Stimulated activated naive CD4-positive, alpha-beta T cell treated with Interleukin-2 at 50 U/mL for 16 hours (primary cell): ENCODE results near the gene TMEM87B.
"Not testable (repeated sequence)": the region's sequence is repeated elsewhere in the genome, so short reads cannot be mapped to it uniquely, and the experiment has no call there.

Source experiments
- DNase-seq: peaks from one replicate; lab custom pipeline; 2025; lab: John Stamatoyannopoulos, UW

Gene TMEM87B

DNA sequence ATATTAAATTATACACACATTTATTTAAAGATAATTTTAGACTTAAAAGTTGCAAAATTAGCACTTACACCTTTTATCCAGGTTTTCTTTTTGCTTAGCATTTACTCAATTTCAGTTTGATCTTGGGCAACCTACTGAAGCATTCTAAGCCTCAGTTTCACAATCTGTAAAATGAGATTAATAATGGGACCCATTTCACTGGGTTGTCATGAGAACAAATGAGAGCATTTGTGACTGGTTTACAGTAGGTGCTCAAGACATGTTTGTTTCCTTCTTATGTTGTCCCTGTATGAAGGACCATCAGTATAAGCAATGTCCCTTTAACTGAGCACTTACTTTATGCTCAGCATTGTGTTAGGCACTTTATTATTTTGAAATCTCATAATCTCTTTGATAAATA lies 78.3 kb downstream of the TMEM87B start:
- DNase-seq: no peak

DNA sequence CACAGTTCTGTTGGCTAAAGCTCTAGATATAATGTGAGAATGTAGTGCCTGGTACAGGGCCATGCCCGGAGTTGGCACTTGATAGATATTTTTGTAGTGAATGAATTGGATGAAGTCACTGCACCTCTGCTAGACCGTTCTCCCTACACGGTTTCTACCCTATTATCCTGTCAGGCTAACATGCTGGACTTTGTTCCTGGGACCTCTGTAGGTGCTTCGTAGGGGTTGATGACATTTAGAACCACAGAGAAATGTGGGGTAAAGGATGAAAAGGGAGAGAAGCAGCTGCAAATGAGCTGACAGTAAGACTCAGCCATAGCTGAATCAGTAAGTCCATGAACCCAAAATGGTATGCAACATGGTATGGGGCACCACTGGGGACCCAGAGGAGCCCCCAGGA lies 79.1 kb downstream of the TMEM87B start:
- DNase-seq: no peak

DNA sequence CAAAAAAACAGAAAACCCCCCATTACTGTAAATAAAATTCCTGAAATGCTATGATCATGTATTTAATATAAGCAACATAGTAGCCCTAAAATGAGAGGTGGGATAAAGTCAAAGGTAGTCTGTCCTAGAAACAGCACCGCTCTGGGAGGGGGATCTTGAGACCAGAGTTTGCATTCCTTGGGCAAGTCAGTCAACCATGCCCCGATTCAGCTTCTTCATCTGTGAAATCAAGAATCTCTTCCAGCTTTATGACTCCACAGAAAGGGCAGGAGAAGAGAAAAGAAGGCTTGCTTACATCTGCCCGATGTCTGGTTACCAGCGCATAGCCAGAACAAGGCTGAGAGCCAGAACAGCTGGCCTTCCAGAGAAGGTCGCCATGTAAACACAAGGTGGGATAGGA lies 81.0 kb downstream of the TMEM87B start:
- DNase-seq: no peak

DNA sequence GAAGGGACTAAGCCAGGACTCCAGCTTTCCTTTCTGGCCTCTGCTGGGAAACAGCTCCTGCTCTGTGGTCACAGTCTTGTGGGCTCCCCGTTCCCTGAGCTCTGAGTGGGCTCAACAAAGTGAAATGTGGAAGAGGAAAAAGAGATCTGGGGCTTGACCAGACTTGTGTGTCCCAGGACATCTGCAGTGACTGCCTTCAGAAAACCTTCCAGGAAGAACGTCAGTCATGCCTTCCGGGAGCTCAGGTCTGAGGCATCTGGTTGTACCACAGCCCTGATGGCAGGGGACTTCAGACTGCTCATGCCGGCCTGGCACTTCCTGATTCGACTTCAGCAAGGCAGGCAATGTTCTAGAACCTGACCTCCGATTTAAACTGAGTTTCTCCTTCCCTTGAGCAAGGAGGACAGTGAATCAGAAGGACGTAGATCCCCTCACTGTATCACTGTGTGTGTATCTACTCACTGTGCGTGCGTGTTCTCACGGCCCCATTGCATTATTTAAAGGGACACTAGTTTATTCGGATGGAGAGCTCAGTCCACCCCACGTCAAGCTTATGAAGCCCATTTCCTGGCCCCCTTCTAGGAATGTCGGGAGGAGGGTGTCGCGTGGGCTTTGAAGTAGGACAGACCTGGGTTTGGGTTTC lies 82.6 kb downstream of the TMEM87B start:
- DNase-seq: no peak

DNA sequence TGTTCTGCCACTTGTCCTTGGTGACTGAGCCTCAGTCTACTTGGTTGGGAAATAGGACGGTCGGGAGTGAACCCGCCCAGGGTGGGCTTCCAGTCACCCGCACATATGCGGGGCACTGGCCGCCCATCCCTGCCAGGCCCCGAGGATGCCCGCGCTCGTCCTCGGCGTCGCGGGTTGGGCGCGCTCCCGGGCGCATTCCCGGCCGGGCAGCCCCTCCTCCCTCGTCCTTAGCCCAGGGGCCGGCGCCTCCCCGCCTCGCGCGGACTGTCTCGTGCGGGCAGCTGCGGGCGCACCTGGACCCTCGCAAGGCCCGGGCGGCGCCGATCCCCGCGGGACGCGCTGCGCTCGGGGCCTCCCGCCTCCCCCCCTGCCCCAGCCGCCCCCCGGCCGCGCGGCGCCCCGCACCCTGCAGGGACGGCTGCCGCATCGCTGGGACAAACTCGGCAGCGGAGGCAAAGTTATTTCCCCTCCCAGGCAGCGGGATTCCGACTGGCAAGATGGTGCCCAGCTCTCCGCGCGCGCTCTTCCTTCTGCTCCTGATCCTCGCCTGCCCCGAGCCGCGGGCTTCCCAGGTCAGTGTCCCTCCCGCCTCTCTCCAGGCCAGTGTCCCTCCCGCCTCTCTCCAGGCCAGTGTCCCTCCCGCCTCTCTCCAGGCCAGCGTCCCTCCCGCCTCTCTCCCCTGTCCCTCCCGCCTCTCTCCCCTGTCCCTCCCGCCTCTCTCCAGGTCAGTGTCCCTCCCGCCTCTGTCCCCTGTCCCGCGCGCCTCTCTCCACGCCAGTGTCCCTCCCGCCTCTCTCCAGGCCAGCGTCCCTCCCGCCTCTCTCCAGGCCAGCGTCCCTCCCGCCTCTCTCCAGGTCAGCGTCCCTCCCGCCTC lies 83.3 kb downstream of the TMEM87B start, which contains the start of gene FBLN7:
FBLN7 (plus strand) TSS at position 227 of the 874 bp plus-strand sequence; CDS start at position 498, 271 bp downstream.
- DNase-seq: no peak

GRCh38 chr2:112139033-112139614 lies 84.1 kb downstream of the TMEM87B start:
- not testable (repeated sequence) for DNase-seq

- DNase-seq: not testable (repeated sequence)
These were observed 84.7 kb downstream of the TMEM87B start for GRCh38 chr2:112139661-112140204.

DNA sequence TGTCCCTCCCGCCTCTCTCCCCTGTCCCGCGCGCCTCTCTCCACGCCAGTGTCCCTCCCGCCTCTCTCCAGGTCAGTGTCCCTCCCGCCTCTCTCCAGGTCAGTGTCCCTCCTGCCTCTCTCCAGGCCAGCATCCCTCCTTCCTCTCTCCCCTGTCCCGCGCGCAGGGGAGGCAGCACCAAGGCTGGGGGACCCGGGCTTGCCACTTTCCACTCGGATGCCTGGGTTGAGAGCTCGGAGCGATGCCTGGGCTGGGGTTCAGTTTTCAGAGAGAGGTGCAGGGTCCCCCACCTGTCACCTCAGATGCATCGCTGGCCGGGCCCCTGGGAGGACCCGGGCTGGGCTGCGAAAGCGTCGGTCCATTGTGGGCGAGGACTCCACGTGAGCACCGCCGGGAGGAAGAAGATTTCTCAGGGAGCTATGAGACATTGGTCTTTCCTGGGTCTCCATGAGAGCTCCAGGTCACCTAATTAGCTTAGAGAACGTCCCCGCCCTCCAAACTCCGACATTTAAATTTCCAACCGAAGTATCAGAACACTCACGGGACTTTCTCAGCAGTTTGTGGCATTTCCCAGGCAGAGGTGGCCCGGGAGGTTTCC lies 85.2 kb downstream of the TMEM87B start:
- no peak for DNase-seq

- DNase-seq: no peak
These were observed 86.0 kb downstream of the TMEM87B start for GRCh38 chr2:112140899-112141625.

DNA sequence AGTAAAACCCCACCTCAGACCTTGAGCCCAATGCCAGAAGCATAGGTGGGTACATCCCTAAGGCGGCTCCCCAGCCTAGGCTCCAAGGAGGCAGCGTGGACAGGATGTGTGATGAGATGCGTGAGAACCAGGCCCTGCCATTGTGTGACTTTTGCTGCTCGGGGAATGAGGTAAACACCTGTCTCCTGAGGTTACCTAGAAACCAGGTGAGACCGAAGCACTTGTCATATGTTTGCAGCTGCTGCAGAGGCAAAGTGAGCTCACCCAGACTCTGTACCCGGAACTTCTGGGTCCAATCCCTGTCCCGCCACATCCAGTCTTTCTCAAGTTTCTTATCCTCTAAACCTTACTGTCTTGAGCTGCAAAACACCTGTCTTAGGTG lies 86.5 kb downstream of the TMEM87B start:
- no peak for DNase-seq

DNA sequence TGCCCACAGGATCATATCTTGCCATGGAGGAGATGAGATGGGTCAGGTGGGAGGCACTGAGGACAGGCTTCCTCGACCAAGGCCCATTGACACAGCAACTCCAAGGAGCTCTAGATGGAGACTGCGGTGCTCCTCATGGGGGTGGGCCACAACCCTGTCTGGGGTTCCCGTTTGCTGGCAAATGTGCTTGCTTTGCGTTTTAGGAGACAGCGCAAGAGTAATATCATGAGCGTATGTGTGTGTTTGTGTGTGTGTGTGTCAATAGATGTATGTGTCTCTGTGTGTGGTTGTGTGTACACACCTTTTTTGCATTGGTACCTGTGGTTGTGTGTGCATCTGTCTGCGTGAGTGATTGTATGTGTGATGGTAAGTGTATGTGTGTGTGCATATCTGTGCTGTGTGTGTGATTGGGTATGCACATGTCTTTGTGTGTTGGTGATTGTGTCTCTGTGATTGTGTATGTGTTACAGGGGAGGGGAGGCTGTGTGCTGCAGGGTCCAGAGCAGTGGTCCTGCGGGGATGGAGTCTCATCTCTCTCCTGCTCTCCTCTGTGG lies 87.5 kb downstream of the TMEM87B start:
- DNase-seq: no peak

DNA sequence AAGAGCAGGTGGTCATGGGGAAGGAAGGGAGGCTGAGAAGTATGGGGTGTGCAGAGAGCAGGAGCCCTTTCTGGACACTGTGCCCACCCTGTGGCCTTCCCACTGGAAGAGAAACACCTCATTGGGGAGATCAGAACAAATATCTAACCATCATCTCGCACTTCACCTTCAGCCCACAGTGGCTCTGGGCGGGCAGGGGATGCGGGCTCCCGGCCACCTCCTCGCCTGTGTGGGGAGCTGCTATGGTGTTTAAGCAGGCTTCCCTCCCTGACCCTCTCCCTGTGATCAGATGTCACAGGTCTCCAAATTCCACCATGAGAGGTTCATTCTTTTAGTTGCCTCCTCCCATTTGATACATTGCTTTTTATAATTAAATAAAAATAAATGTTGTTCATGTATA lies 88.1 kb downstream of the TMEM87B start:
- DNase-seq: no peak

DNA sequence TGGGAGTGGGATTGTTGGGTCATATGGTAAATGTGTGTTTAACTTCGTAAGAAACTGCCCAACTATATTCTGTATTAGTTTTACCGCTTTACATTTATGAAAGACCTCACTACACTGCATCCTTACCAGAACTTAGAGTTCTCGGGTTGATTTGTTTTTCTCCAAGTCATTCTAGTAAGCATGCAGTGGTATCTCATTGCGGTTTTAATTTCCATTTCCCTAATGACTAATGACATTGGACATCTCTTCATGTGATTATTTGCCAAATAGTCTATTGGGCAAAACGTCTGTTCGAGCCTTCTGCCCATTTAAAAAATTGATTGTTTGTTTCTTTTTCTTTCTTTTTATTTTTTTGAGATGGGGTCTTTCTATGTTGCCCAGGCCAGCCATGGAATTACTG lies 89.9 kb downstream of the TMEM87B start:
- no peak for DNase-seq

DNA sequence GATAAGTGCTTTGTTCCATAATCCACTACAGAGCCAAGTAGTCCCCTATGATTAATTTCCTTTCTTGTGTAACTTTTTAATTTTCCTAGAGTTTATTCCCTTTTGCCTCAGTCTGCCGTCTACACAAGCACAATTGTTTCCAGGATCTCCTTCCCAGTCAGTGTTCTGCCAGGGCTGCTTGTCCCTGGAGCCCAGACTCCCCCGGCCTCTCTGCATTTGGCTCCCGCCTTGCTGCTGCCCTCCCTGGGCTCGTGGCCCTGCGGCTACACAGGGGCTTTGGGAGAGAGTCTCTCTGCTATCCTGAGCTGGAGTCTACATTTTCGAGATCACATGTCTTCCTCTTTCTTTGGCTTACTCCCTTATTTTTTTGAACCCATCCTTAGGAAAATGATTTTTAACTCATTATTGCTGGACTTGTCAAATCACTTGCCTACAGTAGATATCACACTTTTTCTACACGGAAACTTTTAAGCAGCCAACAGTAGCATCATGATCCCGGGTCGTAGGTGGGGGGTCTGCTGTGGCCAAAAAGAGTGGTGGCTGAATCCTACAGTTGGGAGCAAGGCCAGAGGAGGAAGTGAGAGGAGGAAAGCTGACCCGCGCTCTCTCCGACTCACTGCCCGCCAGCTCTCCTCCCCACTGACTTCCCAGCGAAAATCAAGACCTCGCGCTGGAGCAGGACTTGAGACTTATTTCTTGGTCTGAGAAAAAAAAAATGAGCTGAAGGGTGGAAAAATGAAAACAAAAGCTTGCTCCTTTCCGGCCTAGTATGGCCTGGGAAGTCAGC lies 92.5 kb downstream of the TMEM87B start:
- no peak for DNase-seq

GRCh38 chr2:112148477-112148876 lies 93.4 kb downstream of the TMEM87B start:
- no peak for DNase-seq

- no peak for DNase-seq
These were observed 94.1 kb downstream of the TMEM87B start for GRCh38 chr2:112149194-112149593.

DNA sequence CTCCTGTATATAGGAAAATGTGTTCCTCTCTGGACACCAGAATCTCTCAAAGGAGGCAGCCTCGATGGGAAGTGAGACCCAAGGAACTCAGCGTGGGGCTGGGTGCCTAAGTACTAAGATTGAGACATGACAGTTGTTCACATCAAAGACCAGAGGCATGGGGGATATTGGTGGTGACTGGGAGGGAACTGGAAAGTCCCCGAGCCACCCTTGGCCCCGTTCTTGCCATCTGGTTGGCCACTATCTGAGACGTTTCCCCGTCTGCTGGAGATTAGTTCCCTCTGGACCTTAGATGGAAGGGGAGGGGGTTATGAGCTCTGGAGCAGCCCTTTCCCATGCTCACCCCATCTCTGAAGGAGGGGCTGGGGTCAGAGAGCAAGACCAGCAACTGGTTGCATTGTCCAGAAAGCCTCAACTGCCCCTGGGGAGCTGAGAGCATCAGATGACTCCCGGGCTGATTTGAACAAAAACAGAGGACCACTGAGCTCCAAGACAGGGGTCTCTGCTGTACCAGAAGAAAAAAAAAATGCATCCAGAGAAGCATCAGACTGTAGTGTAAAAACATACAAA lies 94.9 kb downstream of the TMEM87B start:
- no peak for DNase-seq

DNA sequence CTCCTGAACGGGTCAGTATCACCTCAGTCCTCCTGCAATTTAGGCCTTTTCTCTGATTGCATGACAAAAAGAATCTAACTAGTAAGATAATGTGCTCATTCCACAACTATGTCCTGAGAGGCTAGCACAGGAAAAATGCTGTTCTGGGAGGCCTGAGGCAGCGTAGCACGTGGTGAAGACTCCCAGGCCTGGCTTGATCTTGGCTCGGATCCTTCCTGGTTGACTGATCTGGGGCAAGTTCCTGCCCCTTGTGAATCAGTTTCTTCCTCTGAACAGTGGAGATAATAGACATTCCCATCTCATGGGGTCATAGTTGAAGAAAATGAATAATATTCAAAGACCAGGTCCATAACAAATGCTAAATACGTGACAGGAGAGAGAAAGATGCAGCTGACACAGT lies 95.4 kb downstream of the TMEM87B start:
- DNase-seq: no peak

GRCh38 chr2:112150851-112151250 lies 95.8 kb downstream of the TMEM87B start:
- DNase-seq: no peak

GRCh38 chr2:112151271-112151670 lies 96.2 kb downstream of the TMEM87B start:
- no peak for DNase-seq
